Inflammatory macrophage treated with lipopolysaccharide for 1 hour (primary cell): ENCODE data around the gene MTERF4.

Experiments used
- DNase-seq, 2 donors: peaks; one replicate each; pipeline ENCODE4 v3.0.0-alpha.2; 2020 to 2022

The MTERF4 gene

GRCh38 chr2:241048149-241048948 is 53.7 kb downstream of the MTERF4 start:
- DNase-seq: no peak

- no peak for DNase-seq
These were observed 54.7 kb downstream of the MTERF4 start for GRCh38 chr2:241047253-241048010.
